Activated CD8-positive, alpha-beta memory T cell treated with anti-CD3 and anti-CD28 coated beads for 36 hours (primary cell): ENCODE data around the gene SPRED3. TPM values are rescaled to one million over a fixed set of nuclear protein-coding genes. Genes with fewer than 3 reads are reported as not detected.

ENCODE experiments used
- CTCF ChIA-PET: fragments of 350-600 bp; sonication (Branson Sonifier 250); formaldehyde crosslinking; loops from one replicate; lab custom pipeline; 2021; ENCODE audit warnings: antibody characterized with exemption; lab: Charles Lee
- POLR2A ChIA-PET: fragments of 350-600 bp; sonication (Branson Sonifier 250); formaldehyde crosslinking; loops from one replicate; lab custom pipeline; 2021; ENCODE audit warnings: antibody characterized with exemption; lab: Charles Lee
- total RNA-seq, 2 experiments: library from RNA; stranded (reverse); gene quantifications; one replicate each; pipeline ENCODE4 v1.2.3, GENCODE V29; 2021

SPRED3 gene
- total RNA-seq, 2 experiments from 2014 or later: 0.61 to 0.80 TPM

DNA sequence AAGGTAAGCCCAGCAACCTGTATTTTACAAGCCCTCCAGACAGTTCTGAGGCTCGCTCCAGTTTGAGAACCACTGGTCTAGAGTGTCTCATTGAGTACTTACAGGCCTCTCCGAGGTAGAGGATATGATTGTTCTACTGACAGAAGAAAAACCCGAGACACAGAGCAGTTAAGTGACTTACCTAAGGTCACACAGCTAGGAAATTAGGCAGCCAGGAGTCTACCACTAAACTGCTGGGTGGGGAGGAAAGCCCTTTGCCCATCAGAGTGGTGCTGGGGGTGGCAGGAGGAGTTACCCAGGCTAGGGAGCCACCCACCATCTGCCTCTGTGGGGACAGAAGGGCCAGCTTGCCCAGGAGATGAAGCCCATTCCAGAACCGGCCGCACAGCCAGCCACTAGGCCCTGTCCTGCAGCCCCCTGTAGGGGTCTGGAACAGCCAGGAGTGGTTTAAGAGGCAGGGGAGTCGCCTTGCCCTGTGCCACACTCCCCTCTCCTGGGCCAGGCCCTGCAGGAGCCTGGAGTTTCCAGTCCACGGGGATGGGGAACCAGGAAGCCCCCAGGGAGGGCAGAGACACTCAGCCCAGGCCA lies 36.8 kb downstream of the SPRED3 start:
- POLR2A ChIA-PET: interaction anchor here (0.6 to 1.6 kb wide), 2 partner anchors 22 to 254 kb away, joined by 3 read pairs; partner anchors contain the start of gene FAM98C
- CTCF ChIA-PET: interaction anchor here (0.6 to 1.0 kb wide), 2 partner anchors 22 to 88 kb away, joined by 3 to 8 read pairs; partner anchors contain the start of gene FAM98C

DNA sequence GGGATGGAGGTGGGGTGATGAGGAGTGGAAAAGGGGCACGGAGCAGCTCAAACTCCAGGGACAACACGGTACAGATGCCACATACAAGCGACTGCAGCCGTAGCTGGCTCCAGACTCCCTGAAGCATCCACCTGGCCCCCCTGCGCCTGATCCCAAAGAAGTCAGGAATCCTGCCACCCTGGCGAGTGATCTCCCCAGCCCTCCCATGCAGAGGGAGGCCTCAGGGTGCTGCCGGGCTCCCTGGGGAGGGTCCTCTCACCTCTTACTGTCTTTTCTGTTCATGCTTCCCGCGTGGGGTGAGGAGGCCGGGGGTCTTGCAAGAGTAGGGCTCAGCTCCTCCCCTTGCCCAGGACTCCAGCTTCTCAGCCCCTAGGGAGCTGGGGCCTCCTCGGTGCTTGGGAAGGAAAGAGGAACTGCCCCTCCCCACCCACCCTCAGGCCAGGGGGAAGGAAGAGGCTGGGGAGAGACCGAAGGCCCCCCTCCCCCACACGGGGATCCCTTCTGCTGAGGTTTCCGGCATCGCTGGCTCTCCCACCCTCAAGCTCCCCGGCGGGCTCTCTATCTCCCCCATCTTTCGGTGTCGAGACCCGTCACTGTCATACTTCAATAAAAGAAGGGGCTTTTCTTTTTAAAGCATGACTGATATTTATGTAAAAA lies 37.4 kb downstream of the SPRED3 start, which contains the start of gene RASGRP4:
TSS of gene RASGRP4 (minus strand) at position 410 of the 657 bp plus-strand sequence. CDS start at position 282, 128 bp downstream.
- POLR2A ChIA-PET: interaction anchor here (1.6 kb wide), 1 partner anchor 23 kb away, joined by 3 read pairs; the partner anchor contains the start of gene FAM98C

DNA sequence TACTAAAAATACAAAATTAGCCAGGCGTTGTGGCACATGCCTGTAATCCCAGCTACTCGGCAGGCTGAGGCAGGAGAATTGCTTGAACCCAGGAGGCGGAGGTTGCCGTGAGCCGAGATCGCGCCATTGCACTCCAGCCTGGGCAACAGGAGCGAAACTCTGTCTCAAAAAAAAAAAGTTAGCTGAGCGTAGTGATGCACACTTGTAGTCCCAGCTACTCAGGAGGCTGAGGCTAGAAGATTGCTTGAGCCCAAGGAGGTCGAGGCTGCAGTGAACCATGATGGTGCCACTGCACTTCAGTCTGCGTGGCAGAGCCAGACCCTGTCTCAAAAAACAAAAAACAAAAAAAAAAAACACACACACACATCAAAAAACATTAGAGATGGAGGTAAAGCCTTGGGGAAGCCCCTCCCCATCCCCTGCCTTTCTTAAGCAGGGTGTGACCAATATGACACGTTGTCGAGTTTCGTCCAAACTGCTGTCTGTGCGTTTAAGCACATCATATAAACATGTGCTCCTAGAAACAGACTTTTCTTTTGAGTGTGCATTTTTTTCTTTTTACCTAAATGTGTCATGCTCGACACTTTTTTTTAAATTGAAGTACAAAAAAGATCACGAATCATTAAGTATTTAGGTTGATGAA lies 38.7 kb downstream of the SPRED3 start:
- ChIA-PET POLR2A (interaction anchor here (0.7 kb wide), 1 partner anchor 78 kb away, joined by 3 read pairs; no protein-coding TSS in a partner anchor), CTCF (interaction anchor here (0.7 to 1.1 kb wide), 2 partner anchors 24 to 969 kb away, joined by 3 read pairs; partner anchors contain the start of gene FAM98C)

More for the DNA sequence above, 37.4 kb downstream of the SPRED3 start, which contains the start of gene RASGRP4:
- CTCF ChIA-PET: interaction anchor here (0.5 to 1.0 kb wide), 3 partner anchors 12 to 88 kb away, joined by 3 to 8 read pairs (median 3); partner anchors contain the start of gene FAM98C

DNA sequence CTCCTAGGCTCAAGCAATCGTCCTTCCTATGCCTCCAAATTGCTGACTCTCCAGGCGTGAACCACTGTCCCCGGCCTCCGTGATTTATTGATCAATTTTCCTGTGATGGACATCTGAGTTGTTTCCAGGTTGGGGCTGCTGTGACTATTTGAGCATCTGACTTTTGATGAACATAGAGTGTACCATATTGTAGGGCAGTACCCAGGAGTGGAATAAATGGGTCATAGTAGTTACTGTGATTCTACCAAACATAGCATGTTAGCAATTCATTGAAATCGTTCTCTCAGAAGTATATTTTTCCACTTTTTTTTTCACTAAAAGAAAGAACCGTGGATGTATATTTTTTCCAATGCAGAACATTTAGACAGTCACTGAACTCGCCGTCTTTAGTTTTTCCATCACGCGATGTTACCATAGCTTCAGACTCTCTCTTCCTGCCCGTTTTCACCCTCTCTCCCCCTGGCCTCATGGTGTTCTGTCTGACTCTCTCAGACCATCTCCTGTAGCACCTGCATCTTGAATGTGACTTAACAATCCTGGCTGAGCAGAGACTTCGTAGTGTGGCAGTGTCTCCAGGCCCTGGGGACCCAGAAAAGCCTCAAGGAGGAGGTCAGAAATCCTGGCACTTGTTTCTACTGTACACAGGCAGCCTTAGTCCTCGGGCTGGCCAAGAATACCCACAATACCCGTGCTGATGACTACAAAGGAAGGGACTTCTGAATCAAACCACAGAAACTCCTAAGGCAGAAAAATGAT lies 40.7 kb downstream of the SPRED3 start:
- CTCF ChIA-PET: interaction anchor here (1.1 kb wide), 1 partner anchor 26 kb away, joined by 7 read pairs; the partner anchor contains the start of gene FAM98C

DNA sequence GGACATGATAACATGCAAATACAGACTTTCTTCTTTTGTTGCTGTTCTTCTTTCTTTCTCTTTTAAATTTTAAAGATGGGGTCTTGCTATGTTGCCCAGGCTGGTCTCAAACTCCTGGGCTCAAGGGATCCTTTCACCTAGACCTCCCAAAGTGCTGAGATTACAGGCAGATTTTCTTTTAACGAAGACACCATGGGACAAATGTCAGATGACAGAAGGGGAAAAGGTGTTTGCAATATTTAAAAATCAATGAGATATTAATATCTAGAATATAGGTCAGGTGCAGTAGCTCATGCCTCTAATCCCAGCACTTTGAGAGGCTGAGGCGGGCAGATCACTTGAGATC lies 41.3 kb downstream of the SPRED3 start:
- ChIA-PET POLR2A (no interaction called here), CTCF (no interaction called here)

More for the DNA sequence above, 40.7 kb downstream of the SPRED3 start:
- POLR2A ChIA-PET: no interaction called here

DNA sequence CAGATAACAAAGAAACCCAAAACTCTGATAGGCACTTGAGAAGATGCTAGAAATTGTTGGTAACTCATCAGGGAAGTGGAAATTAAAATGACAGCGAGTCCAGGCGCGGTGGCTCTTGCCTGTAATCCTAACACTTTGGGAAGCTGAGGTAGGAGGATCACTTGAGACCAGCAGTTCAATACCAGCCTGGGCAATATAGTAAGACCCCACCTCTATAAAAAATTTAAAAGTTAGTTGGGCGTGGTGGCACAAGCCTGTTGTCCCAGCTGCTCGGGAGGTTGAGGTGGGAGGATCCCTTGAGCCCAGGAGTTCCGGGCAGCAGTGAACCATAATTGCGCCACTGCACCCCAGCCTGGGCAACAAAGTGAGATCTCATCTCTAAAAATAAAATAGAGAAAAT lies 42.4 kb downstream of the SPRED3 start:
- ChIA-PET CTCF (no interaction called here), POLR2A (no interaction called here)

DNA sequence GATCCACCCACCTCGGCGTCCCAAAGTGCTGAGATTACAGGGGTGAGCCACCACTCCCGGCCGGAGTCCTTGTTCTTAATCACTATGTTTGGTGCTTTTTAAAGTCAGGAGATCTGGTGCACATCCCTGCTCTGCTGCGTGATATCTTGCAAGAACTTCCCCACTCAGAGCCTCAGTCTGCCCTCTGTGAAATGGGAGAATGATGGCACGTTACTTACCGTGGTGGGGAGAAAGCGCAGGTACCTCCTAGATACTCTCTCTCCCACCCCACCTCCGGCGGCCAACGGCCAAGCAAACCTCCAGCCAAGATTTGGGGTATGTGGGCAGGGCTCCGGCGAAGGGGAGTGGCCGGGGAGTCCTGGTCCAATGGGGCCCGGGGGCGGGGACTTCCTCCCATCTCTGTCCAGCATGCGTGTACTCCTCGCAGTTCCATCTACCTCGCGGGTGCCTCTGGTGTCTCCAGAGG lies 44.8 kb downstream of the SPRED3 start, which contains the start of gene RYR1:
TSS of gene RYR1 (plus strand) at position 424 of the 466 bp plus-strand sequence. CDS start 139 bp downstream, outside the sequence.
- ChIA-PET CTCF (no interaction called here), POLR2A (no interaction called here)

DNA sequence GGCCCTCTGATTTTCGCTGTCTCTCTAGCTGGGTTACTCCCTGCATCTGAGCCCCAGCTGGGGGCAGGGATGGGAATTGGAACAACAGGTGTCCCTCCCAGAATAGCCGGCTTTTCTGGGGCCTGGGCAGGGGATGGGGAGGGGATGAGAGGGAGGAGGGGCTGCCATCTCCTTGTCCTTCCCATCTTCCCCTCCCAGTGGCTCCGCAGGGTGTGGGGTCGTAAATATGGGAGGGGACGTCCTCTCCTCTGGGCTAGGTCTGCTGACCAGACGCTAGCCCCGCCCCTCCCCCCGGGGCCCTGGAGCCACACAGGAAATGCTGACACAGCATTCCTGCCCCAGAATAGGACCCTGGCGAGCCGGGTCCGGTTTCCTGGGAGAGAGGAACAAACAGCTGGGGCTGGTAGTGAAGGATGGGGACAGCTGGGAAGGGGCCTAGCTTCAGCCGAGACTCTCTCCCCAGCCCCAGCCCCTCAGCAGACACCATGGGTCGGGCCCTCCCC lies 46.1 kb downstream of the SPRED3 start:
- ChIA-PET POLR2A (no interaction called here), CTCF (interaction anchor here (0.6 kb wide), 2 partner anchors 14 to 233 kb away, joined by 4 read pairs; no protein-coding TSS in a partner anchor)

DNA sequence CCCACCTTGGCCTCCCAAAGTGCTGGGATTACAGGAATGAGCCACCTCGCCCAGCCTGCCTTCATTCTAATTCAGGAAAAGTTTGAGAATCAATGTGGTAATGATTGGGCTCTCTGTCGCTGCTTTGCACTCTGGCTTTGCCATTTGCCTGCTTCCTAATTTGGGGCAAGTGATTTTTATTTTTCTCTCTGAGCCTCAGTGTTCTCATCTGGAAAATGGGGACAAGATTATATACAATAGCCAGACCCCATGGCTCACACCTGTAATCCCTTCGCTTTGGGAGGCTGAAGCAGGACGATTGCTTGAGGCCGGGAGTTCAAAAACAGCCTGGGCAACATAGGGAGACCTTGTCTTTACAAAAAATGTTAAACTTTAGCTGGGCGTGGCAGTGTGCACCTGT lies 48.8 kb downstream of the SPRED3 start:
- ChIA-PET POLR2A (no interaction called here), CTCF (no interaction called here)

DNA sequence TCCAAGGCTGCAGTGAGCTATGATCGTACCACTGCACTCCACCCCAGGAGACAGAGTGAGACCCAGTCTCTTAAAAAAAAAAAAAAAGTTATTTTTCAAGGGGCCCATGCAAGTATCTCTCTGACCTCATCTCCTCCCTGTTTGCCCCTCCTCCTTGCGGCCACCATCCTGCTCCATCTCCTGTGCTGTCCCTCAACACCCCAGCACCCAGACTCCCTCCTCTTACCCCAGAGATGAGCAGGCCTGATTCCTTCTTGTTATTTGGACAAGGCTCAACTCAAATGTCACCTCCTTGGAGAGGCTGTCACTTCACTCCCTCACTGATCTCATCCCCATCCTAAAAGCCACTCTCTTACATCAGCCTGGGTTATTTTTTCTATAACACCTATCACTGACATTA lies 49.4 kb downstream of the SPRED3 start:
- ChIA-PET CTCF (interaction anchor here (0.8 kb wide), 1 partner anchor 12 kb away, joined by 3 read pairs; the partner anchor contains the start of gene RASGRP4), POLR2A (no interaction called here)

DNA sequence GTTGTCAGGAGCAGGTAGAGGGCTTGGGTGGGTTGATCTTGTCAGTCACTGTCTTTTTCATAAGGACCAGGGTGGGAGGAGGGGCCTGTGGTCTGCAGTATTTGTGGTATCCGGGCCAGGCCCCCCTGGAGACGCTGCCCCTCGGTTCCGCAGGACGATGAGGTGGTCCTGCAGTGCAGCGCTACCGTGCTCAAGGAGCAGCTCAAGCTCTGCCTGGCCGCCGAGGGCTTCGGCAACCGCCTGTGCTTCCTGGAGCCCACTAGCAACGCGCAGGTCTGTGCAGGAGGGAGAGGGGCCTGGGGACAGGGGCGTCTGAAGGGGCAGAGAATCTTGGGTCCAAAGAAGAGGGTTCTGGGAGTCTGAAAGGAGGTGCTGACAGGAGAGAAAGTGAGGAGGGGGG lies 52.1 kb downstream of the SPRED3 start:
- ChIA-PET POLR2A (no interaction called here), CTCF (interaction anchor here (0.6 to 0.7 kb wide), 2 partner anchors 47 to 206 kb away, joined by 3 read pairs; no protein-coding TSS in a partner anchor)

DNA sequence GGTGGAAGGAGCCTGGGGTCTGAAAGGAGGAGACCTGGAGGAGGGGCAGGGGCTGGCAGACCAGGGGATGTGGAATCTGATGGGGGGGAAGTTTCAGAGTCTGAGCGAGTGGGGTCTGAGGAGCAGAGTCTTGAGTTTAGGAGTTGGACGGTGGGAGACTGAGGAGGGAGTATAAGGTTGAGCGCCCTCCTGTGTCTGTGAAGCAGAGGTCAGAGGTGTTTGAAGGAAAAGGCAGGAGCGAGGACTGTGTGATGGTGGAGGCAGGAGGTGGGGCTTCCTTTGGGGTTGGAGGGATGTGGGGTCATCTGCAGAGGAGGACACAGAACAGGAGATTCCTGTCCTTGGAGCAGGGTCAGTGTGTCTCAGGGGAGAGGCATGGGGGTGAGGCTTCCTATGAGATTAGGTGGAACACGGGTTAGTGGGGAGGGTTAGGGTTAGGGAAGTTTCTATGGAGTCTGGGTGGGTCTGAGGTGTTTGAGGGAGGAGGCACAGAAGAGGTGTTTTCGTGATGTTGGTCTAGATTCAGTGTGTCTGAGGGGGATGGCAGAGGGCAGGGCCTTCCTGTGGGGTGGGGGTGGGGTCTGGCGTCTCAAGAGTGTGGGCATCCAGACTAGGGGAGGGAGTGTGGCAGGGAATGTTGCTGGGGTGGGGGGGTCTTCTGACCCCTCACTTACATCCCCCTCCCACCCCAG lies 53.3 kb downstream of the SPRED3 start:
- ChIA-PET CTCF (no interaction called here), POLR2A (no interaction called here)

DNA sequence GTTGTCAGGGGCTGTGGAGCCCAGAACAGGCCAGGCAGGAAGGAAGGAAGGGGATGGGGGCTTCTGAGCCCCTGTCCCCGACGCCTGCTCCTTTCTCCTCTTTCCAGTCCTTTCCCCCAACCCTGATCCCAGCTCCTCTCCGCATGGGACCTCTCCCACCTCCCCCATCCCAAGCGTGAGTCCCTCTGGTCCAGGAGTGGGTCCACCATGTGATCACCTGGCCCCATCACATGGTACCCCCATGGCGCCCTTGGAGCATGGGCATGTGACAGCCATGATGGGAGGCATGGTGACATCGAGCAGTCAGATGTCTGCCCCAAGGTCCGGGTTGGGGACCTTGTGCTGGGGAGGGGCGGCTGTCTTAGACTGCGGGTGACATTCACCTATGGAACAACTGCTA lies 54.2 kb downstream of the SPRED3 start:
- ChIA-PET CTCF (no interaction called here), POLR2A (no interaction called here)

DNA sequence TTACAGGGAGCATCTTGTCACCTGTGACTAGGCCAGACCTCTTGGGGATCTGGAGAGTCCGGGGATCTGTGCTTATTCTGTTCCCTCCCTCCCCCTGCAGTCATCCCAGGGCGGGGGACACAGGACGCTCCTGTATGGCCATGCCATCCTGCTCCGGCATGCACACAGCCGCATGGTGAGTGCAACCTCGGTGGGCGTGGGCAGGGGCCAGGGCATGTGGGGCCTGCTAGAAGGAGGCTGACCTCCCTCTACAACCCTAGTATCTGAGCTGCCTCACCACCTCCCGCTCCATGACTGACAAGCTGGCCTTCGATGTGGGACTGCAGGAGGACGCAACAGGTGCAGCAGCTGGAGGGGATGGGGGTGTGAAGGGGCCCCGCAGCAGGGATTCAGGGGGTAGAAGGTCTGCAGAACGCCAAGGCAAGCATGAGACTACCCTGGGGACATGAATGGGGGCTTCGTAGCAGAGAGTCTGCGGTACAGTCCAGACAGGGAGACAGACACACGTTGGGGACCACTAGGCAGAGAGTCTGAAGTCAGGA lies 55.0 kb downstream of the SPRED3 start:
- ChIA-PET POLR2A (no interaction called here), CTCF (no interaction called here)

DNA sequence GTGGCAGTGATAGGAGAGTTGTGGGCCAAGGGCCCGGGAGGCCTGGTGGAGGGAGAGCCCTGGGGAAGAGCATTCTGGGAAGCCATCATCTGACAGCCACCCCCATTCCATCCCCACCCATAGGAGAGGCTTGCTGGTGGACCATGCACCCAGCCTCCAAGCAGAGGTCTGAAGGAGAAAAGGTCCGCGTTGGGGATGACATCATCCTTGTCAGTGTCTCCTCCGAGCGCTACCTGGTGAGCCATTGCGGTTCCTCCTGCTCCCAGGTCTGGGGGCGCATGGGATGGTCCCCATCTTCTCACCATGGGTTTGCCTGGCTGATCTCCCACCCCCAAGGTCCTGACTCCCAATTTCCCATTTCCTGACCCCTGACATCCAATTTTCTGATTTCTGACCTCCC lies 55.5 kb downstream of the SPRED3 start:
- ChIA-PET CTCF (no interaction called here), POLR2A (no interaction called here)

DNA sequence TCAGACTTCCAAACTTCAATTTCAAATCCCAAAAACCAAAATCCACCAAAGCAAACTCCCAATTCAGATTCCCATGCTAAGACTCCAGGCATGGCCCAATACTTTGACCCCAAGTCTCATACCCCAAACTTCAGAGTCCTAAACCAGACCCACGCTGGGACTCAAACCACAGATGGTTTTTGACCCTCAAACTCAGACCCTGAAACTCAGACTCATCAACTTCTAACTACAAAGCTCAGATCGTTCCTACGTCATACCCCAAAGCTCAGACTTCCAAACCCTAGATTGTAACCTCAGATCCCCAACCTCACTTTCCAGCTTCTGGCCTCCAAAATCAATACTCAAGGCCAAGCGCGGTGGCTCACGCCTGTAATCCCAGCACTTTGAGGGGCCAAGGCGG lies 56.9 kb downstream of the SPRED3 start:
- CTCF ChIA-PET: no interaction called here
- POLR2A ChIA-PET: no interaction called here

DNA sequence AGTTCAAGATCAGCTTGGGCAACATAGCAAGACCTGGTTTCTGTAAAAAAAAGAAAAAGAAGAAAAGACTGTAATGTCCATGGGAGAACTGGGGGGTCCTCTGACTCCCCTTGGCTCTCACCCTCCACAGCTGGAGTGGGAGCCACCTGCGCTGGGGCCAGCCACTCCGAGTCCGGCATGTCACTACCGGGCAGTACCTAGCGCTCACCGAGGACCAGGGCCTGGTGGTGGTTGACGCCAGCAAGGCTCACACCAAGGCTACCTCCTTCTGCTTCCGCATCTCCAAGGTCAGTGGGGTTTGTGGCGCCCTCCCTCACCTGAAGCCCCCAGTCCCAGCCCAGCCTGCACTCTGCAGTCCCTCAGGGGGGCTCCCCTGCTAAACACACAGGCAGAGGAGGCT lies 59.7 kb downstream of the SPRED3 start:
- ChIA-PET CTCF (no interaction called here), POLR2A (no interaction called here)
